HG03571 (cell line): ENCODE data around the gene PGA3.
A peak's percentile ranks its signal among the peaks of the same experiment; 100 is the strongest.
"Not testable (repeated sequence)": the region's sequence is repeated elsewhere in the genome, so short reads cannot be mapped to it uniquely, and the experiment has no call there.

Experiments
- ATAC-seq: cut with Tn5 transposase; IDR thresholded peaks from one replicate; pipeline ENCODE4 v1.9.1; 2021; ENCODE audit not compliant: unreplicated experiment

Gene PGA3

GRCh38 chr11:61248071-61248470 lies 44.8 kb downstream of the PGA3 start:
- not testable (repeated sequence) for ATAC-seq

- not testable (repeated sequence) for ATAC-seq
Observed at GRCh38 chr11:61249201-61249600, 45.9 kb downstream of the PGA3 start.

GRCh38 chr11:61250796-61251765 lies 47.8 kb downstream of the PGA3 start:
- not testable (repeated sequence) for ATAC-seq

- ATAC-seq: not testable (repeated sequence)
Observed at GRCh38 chr11:61252332-61252731, 49.0 kb downstream of the PGA3 start.

- ATAC-seq: peak; percentile 71
Observed at GRCh38 chr11:61254403-61255025, 51.2 kb downstream of the PGA3 start.

- no peak for ATAC-seq
Observed at GRCh38 chr11:61256710-61257482, 53.6 kb downstream of the PGA3 start.

- no peak for ATAC-seq
Observed at GRCh38 chr11:61258546-61258945, 55.2 kb downstream of the PGA3 start.

- no peak for ATAC-seq
Observed at GRCh38 chr11:61259363-61259762, 56.0 kb downstream of the PGA3 start.
